ENCODE measurements around the gene DQX1. TPM values are rescaled to one million over a fixed set of nuclear protein-coding genes. Genes with fewer than 3 reads are reported as not detected.
A peak's percentile ranks its signal among the peaks of the same experiment; 100 is the strongest.

DQX1 gene
- total RNA-seq, 1 donor = not detected

GRCh38 chr2:74510272-74510671, 15.8 kb downstream of the DQX1 start:
- TF ChIP-seq, protein P1, sequence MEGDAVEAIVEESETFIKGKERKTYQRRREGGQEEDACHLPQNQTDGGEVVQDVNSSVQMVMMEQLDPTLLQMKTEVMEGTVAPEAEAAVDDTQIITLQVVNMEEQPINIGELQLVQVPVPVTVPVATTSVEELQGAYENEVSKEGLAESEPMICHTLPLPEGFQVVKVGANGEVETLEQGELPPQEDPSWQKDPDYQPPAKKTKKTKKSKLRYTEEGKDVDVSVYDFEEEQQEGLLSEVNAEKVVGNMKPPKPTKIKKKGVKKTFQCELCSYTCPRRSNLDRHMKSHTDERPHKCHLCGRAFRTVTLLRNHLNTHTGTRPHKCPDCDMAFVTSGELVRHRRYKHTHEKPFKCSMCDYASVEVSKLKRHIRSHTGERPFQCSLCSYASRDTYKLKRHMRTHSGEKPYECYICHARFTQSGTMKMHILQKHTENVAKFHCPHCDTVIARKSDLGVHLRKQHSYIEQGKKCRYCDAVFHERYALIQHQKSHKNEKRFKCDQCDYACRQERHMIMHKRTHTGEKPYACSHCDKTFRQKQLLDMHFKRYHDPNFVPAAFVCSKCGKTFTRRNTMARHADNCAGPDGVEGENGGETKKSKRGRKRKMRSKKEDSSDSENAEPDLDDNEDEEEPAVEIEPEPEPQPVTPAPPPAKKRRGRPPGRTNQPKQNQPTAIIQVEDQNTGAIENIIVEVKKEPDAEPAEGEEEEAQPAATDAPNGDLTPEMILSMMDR (IDR thresholded peaks at IDR 0.05; ENCODE audit: insufficient read depth, low read depth, low read length) = no peak
- DNase-seq (ENCODE audit: low read depth) = no peak
- H3K4me3 ChIP-seq (ENCODE audit: low read depth, low read length) = no peak overlapping the region

- TF ChIP-seq, protein P1 (IDR thresholded peaks at IDR 0.05; ENCODE audit: insufficient read depth, low read depth, low read length) = no peak
- peak; percentile 42 for DNase-seq (ENCODE audit: low read depth)
- H3K4me3 ChIP-seq (ENCODE audit: low read depth, low read length) = peak overlapping the region; percentile 98
Observed at GRCh38 chr2:74507926-74508520, 18.0 kb downstream of the DQX1 start.

DNA sequence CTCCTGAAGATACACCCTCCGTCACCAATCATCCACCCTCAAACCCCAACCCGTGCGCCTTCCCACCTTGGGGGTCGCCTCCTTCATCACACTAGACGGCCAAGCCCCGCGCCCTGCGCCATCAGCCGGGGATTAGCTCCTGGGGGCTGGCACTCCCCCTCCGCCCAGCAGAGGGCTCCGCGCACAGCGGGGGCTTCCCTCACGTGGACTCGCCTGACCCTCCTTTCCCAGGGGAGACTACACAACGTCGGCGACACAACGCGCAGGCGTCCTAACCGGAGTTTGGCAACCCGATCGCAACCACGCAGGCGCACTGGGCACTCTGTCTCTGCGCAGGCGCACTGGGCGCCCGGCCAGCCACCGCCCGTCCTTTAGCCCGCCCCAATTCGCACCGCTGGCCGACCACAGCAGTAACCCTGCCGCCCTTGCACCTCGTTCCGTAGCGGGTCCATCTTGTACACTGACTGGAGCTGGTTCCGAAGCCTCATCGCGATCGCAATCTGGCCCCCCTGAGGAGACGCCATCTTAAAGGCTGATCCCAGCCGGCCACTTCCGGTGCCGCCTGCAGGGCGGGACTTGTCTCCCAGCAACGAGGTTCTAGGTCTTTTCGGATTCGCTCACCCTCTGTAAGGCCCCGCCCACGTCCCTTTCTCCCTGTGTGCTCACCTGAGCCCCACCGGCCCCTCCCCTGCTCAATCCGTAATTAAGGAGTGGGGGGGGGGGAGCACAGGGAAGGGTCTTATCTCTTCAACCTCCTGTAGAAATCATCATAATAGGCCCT, 18.7 kb downstream of the DQX1 start, which contains the start of gene PCGF1:
PCGF1 (minus strand) TSS at position 551 of the 781 bp plus-strand sequence; CDS start at position 524, 27 bp downstream.
- DNase-seq (ENCODE audit: low read depth) = peak; percentile 98
- TF ChIP-seq, protein P1 (IDR thresholded peaks at IDR 0.05; ENCODE audit: insufficient read depth, low read depth, low read length) = peak; percentile 53
- H3K4me3 ChIP-seq (ENCODE audit: low read depth, low read length) = peak within 1 kb of the TSS; percentile 98

- TF ChIP-seq, protein P1 (IDR thresholded peaks at IDR 0.05; ENCODE audit: insufficient read depth, low read depth, low read length) = no peak
- peak overlapping the region; percentile 40 for H3K4me3 ChIP-seq (ENCODE audit: low read depth, low read length)
- no peak for DNase-seq (ENCODE audit: low read depth)
Observed at GRCh38 chr2:74505448-74506246, 20.4 kb downstream of the DQX1 start.

DNA sequence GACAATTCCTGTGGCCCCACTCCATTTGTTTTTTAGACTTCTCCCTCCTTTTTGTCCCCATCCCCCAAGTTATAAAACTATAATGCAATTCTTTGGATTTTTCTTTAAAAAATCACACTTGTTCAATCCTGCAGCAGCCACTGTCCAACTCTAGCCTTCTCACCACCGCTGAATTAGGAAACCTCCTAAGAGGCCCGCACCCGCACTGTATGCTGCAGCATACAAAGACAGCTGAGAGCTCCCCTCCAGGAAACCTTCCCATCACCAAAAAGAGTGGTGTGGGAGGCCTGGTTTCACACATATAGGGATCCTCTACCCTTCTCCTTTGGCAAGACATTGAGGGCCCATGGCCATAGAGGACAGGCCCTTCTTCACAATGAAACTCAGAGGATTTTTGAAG, 21.4 kb downstream of the DQX1 start:
- DNase-seq (ENCODE audit: low read depth) = no peak
- H3K4me3 ChIP-seq (ENCODE audit: low read depth, low read length) = peak overlapping the region; percentile 71
- TF ChIP-seq, protein P1 (IDR thresholded peaks at IDR 0.05; ENCODE audit: insufficient read depth, low read depth, low read length) = no peak

GRCh38 chr2:74503506-74504475, 22.2 kb downstream of the DQX1 start:
- peak overlapping the region; percentile 71 for H3K4me3 ChIP-seq (ENCODE audit: low read depth, low read length)
- TF ChIP-seq, protein P1 (IDR thresholded peaks at IDR 0.05; ENCODE audit: insufficient read depth, low read depth, low read length) = no peak

More at GRCh38 chr2:74503506-74504475, 22.2 kb downstream of the DQX1 start:
- no peak for DNase-seq (ENCODE audit: low read depth)
